ENCODE data around the gene MYO1E.
"Not testable (repeated sequence)": the region's sequence is repeated elsewhere in the genome, so short reads cannot be mapped to it uniquely, and the experiment has no call there.

Gene MYO1E

GRCh38 chr15:59289574-59289973 is 83.1 kb downstream of the MYO1E start:
- DNase-seq: no peak

- DNase-seq: no peak
Measured at GRCh38 chr15:59283717-59284391, 88.8 kb downstream of the MYO1E start.

- no peak for DNase-seq
Measured at GRCh38 chr15:59282515-59283337, 89.9 kb downstream of the MYO1E start.

GRCh38 chr15:59281699-59282098 is 91.0 kb downstream of the MYO1E start:
- no peak for DNase-seq

- no peak for DNase-seq
Measured at GRCh38 chr15:59280855-59281254, 91.8 kb downstream of the MYO1E start.

- DNase-seq: not testable (repeated sequence)
Measured at GRCh38 chr15:59280292-59280691, 92.4 kb downstream of the MYO1E start.

GRCh38 chr15:59279023-59279422 is 93.6 kb downstream of the MYO1E start:
- no peak for DNase-seq

- no peak for DNase-seq
Measured at GRCh38 chr15:59278120-59278519, 94.6 kb downstream of the MYO1E start.

GRCh38 chr15:59276225-59277178 is 96.2 kb downstream of the MYO1E start:
- DNase-seq: no peak

- no peak for DNase-seq
Measured at GRCh38 chr15:59274126-59274970, 98.3 kb downstream of the MYO1E start.

GRCh38 chr15:59273234-59273633 is 99.4 kb downstream of the MYO1E start:
- DNase-seq: no peak

- no peak for DNase-seq
Measured at GRCh38 chr15:59271595-59272201, 101.0 kb downstream of the MYO1E start.

GRCh38 chr15:59268852-59269407 is 103.7 kb downstream of the MYO1E start:
- DNase-seq: no peak

GRCh38 chr15:59268168-59268851 is 104.4 kb downstream of the MYO1E start:
- DNase-seq: no peak

GRCh38 chr15:59266028-59266427 is 106.6 kb downstream of the MYO1E start:
- DNase-seq: no peak

GRCh38 chr15:59262316-59262715 is 110.4 kb downstream of the MYO1E start:
- DNase-seq: no peak

GRCh38 chr15:59260090-59260489 is 112.6 kb downstream of the MYO1E start:
- DNase-seq: no peak

GRCh38 chr15:59259137-59259943 is 113.3 kb downstream of the MYO1E start:
- no peak for DNase-seq

- DNase-seq: no peak
Measured at GRCh38 chr15:59258317-59258716, 114.4 kb downstream of the MYO1E start.

- no peak for DNase-seq
Measured at GRCh38 chr15:59257140-59257539, 115.5 kb downstream of the MYO1E start.

All from effector CD4-positive, alpha-beta T cell (primary cell).